Stimulated activated CD4-positive, alpha-beta T cell treated with anti-CD3 and anti-CD28 coated beads, Interleukin-15, amount 100 ng/mL, for 24 hours (primary cell): ENCODE results near the gene TNNI2.
"Not testable (repeated sequence)": the region's sequence is repeated elsewhere in the genome, so short reads cannot be mapped to it uniquely, and the experiment has no call there.

ENCODE experiments used
- DNase-seq: peaks from one replicate; pipeline ENCODE4 v3.0.0-alpha.2; 2020

TNNI2 gene

DNA sequence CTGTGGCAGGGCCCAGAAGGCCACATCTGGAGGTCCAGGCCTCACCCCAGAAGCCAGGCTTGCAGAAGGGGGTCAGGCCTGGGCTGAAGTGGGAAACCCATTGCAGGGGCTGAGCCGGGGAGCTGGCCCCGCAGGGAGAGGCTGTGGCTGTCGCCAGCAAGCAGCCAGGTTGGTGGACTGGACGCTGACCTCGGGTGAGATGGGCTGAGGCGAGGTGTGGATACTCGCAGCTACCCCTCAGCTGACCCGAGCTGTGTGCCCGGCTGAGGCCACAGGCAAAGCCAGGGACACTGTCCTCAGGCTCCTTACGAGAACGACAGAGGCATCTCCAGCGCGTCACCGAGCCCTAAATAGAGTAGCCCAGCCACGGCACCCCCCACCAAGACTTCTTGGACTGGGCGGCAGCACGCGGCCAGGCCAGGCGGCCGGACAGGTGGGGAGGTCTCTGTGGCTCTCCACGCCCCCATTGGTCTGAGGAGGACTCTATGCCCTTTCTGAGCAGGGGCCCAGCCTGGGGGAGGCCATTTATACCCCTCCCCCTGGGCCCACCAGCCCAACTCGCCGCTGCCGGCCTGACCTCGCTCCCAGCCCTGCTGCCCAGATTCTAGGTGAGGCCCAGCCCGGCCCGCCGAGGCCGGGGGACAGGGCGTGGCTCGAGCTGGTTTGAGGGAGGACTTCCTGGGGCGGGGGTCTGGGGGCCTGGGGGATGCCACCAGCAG lies at the start of gene TNNI2:
Gene TNNI2 (plus strand): TSS at position 556 of the 719 bp plus-strand sequence. CDS start 716 bp downstream, outside the sequence.
- no peak for DNase-seq

DNA sequence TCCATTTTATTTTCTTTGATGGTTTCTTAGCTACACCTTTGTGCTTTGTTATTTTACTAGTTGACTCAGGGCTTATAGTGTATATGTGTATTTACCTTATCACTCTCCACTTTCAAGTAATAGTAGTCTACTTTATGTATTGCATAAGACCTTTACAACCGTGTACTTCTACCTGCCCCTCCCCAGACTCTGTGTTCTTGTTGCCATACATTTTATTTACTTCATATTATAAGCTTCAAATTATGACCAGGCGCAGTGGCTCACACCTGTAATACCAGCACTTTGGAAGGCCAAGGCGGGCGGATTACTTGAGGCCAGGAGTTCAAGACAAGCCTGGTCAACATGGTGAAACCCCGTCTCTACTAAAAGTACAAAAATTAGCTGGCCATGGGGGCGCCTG lies 46.9 kb upstream of the TNNI2 start:
- DNase-seq, result no peak

GRCh38 chr11:1792461-1792860 lies 46.3 kb upstream of the TNNI2 start:
- DNase-seq, result no peak

GRCh38 chr11:1793081-1793480 lies 45.7 kb upstream of the TNNI2 start:
- DNase-seq, result no peak

DNA sequence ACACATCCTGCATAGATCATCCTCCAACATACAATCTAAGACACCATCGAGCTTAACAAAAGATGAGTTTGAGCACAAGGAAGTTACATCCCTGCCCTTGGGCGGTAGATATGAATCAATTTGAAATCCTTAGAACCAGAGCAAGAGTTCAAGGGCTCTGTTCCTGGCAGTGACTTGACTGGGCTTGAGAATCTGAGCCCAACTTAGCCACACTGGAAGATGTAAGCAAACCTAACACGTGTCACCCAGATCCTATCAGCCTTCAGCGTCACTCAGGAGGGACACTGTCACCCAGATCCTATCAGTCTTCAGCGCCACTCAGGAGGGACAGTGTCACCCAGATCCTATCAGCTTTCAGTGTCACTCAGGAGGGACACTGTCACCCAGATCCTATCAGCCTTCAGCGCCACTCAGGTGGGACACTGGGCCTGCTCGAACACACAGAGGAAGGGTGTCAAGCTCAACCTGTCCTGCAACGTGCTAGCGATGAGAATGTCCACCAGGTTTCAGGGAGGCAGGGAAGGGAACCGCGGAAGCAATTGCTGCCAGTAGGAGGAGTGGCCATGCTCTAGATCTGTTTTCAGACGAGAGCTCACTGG lies 42.3 kb upstream of the TNNI2 start:
- DNase-seq, result no peak

DNA sequence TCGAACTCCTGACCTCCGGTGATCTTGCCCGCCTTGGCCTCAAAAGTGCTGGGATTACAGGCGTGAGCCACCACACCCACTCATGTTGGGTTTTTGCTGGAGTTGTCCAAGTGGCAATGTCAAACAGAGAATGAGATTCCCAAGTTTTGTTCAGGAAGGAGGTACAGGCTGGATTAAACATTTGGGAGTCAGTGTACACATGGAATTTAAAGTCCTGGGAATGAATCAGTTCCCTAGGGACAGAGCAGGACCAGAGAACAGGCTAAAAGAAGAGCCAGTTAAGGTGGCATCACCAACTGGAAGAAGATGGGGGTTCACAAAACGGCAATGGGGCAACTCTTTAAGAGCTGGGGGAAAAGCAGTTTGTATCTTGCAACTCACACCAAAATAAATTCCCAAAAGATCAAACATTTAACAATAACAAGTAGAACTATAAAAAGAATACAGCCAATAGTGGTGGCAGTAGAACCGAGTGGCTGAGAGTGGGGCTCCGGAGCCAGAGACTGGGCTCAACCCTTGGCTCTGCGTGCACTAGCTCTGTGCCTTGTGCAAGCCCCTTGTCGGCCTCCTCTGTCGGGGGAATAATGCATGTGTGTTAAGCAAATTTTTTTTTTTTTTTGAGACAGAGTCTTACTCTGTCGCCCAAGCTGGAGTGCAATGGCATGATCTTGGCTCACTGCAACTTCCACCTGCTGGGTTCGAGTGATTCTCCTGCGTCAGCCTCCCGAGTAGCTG lies 41.2 kb upstream of the TNNI2 start:
- no peak for DNase-seq

DNA sequence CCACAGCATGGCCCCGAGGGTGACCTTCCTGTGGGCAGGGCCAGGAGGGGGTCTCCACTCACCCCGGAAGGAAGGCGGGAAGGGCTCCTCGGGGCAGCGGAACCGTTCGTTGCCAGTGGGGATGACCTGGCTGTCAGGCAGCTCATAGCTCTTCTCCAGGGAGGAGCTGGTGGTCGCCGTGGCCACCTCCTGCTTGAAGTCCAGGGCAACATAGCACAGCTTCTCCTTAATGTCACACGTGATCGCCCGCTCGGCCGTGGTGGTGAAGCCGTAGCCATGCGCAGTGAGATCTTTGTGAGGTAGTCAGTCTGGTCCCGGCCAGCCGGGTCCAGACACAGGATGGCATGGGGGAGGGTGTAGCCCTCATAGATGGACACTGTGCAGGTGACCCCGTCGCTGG lies 35.5 kb upstream of the TNNI2 start:
- no peak for DNase-seq

- not testable (repeated sequence) for DNase-seq
Measured at GRCh38 chr11:1803835-1804519, 34.8 kb upstream of the TNNI2 start.

- no peak for DNase-seq
Measured at GRCh38 chr11:1805525-1805924, 33.3 kb upstream of the TNNI2 start.

- DNase-seq, result no peak
Measured at GRCh38 chr11:1807264-1807995, 31.4 kb upstream of the TNNI2 start.

GRCh38 chr11:1810761-1811160 lies 28.0 kb upstream of the TNNI2 start:
- no peak for DNase-seq

GRCh38 chr11:1812274-1812673 lies 26.5 kb upstream of the TNNI2 start:
- DNase-seq, result no peak

DNA sequence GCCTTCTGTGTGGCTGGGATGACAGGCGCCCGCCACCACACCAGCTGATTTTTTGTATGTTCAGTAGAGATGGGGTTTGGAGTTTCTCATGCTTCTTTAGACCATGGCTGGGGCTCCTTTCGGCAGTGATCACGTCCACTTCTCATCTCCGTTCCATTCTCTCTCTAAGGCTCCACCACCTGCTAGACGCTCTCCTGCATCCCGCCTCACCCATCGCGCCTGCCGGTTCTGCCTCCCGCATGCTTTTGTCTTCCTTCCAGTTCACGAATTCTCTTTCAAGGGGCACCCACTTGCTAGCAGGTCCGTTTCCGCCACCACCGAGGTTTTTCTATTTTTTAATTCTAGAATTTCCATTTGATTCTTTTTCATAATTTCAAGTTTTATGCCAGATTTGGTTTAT lies 26.0 kb upstream of the TNNI2 start:
- no peak for DNase-seq

DNA sequence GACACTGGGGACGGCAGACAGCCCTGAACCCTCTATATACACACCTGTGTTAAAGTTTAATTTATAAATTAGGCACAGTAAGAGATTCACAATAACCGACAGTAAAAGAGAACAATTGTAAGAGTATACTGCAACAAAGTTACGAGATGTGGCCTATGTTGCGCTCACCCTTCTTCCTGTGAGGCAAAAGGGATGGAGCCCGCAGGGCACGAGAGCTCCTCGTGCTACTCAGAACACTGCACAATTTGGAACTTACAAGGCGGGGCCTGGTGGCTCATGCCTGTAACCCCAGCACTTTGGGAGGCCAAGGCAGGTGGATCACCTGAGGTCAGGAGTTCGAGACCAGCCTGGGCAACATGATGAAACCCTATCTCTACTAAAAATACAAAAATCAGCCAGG lies 25.4 kb upstream of the TNNI2 start:
- not testable (repeated sequence) for DNase-seq

DNA sequence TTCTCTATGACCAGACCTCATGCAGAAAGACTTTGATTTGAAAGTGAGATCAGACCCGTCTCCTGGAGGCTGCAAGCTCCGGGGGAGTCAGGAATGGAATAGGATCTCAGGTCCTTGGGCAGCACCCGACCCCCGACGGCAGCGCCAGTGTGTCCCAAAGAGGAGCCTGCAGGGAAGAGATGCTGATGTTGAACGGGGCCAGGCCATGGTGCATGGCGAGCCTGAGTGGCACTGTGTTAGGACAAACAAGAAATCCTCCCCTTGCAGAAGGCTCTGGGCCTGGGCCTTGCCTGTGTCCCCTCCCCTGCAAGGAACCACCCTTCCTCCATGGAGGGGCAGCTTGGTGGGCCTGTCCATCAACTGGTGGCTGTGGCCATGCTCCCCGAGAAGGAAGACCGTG lies 24.1 kb upstream of the TNNI2 start:
- DNase-seq, result no peak

DNA sequence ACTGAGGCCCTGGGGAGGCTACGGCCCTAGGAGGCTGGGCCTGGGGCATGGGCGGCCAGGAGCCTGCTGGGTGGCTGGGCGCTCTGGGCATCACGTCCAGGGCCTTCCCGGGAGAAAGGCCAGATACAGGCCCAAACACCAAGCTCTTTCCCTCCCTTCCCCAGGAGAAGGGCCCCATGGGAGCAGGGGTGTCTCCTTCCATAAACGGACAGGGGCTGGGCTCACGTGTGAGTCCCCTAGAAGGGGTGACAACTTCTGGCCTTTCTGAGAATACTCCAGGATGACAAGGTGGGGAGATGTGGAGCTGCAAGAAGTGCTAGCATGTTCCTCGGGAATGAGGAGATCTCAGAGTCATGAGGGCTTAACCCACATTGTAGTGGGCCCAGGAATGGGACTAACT lies 23.5 kb upstream of the TNNI2 start:
- DNase-seq, result no peak

DNA sequence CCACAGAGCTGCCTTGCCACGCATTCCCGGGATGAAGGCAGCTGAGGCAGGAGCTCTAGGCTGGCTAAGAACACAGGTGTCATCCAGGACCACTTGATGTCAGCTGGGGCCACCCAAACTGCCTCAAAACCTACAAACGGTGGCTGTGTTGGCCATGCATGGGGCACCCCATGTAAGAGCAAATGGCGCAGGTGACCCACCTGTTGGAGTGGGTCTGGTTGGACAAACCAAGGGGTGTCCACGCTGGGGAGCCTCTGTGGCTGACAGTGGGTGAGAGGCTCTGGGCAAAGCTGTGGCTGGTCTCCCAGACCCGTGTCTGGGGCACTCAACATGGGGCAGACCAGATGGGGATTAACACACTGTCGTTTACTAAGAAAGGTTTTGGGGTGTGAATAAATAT lies 23.0 kb upstream of the TNNI2 start:
- DNase-seq, result no peak

DNA sequence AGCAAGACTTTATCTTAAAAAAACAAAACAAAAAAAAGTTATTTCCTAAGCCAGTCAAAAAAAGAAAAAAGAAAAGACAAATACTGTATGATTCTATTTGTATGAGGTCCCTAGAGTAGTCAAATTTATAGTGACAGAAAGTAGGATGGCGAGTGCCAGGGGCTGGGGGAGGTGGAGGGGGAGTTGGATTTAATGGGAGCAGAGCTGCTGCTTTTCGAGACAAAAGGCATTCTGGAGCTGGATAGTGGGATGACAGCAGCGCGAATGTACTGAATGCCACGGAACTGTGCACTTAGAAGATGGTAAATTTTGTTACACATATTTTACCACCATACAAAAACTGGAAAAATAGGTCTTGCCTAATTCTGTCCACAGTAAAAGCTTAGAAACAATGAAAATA lies 21.8 kb upstream of the TNNI2 start:
- DNase-seq, result no peak

DNA sequence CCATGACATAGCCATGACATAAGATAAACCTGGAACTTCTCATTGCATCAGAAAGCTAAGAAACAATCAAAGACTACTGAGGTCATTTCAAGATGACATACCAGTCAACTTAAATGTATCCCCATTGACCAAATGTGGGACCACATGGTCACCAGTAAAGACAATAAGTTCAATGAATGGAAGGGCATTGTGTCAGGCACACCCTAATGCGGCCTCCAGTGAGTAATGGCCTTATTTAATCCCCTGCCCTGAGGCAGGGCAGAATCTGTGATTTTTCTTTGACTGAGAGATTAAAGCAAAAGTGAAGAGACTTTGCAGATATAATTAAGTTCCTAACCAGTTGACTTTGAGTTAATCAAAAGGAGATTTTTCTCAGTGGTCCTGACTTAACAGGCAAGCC lies 21.3 kb upstream of the TNNI2 start:
- no peak for DNase-seq

DNA sequence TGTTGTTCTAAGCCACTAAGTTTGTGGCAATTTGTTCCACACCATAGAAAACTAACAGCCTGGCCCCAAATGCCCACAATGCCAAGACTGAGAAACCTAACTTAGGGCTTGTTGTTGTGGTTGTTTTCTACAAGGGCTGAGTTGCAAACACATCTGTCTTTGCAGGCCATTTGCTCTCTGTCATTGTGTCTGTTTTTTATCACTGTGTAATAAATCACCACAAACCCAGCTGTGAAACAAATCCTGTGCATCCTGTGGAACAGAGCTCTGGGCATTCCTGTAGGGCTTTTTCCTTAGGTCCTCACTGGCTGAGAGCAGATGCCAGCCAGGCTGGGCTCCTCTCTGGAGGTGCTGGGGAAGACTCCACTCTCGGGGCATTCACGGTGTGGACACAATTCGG lies 19.7 kb upstream of the TNNI2 start:
- no peak for DNase-seq

- DNase-seq, result no peak
Measured at GRCh38 chr11:1820463-1821325, 18.1 kb upstream of the TNNI2 start.

GRCh38 chr11:1821562-1821961 lies 17.2 kb upstream of the TNNI2 start:
- no peak for DNase-seq
